Measurements from ENCODE around the gene RANGRF.

Gene RANGRF

DNA sequence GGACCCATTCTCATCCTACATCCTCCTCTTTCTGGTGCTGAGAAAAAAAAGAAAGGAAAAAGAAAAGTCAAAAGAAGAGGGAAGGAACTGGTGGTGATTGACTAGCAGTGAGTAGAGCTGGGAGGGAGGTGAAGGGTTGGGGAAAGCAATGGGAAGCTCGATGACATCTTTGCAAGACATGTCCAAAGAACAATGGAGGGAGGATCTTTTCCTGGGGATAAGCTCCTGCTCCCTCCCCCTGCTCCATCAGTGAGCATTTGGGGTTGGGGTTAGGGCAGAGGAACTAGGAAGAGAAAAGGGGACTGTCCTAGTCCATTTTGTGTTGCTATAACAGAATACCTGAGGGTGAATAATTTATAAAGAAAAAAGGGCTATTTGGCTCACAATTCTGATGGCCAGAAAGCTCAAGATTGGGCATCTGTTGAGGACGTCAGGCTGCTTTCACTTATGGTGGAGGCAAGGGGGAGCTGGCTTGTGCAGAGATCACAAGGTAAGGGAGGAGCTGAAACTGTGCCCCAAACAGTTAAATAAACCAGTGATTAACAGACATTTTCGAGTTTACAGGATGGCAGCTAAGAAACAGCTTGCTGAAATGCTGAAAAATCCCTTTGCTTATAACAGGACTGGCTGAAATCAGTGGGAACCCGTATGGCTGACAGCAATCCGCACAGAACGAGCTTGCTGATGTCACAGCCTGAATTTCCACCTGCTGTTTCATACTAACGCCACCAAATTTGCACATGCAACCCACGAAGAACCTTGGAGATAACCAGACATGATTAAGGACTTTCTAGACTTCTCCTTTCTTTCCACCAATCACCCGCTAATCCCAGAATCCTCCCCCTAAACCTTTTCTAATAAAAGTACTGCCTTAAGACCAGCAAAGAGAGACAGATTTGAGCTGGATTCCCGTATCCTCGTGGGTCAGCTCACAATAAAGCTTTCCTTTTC lies 49.6 kb downstream of the RANGRF start:
- H3K4me3 ChIP-seq (ENCODE audit: low read depth, low read length), result no peak overlapping the region
- no peaks in the 10 kb centered on the region for H3K9me3 ChIP-seq (ENCODE audit: control insufficient read depth, insufficient read depth, low read length)
- no peak overlapping the region for H3K9ac ChIP-seq (ENCODE audit: low read depth, low read length)
- H3K36me3 ChIP-seq (ENCODE audit: control insufficient read depth, insufficient read depth, low read length), result no peaks in the 10 kb centered on the region
- no peaks in the 10 kb centered on the region for H3K27me3 ChIP-seq (ENCODE audit: control insufficient read depth, insufficient read depth, low read length)
- H3K4me1 ChIP-seq (ENCODE audit: control insufficient read depth, insufficient read depth, low read length), result peaks cover 22% of the 10 kb centered on the region
- H3K27ac ChIP-seq (ENCODE audit: low read depth, low read length), result peak overlapping the region; percentile 66

DNA sequence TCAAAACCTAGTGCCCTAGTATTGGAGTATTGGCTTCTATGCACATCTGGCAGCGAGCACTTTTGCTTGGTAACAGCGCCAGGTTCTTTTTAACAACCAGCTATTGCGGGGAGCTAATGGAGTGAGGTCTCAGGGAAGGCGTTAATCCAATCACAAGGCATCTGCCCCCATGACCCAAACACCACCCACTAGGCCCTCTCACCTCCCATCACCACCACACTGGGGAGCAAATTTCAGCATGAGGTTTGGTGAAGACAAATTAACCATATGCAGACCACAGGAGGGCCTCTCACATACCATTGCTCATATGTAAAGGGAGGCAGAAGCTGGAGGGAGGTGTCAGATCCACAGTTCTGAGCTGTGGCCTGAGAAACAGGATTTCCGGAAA lies 50.3 kb downstream of the RANGRF start:
- peaks cover 22% of the 10 kb centered on the region for H3K4me1 ChIP-seq (ENCODE audit: control insufficient read depth, insufficient read depth, low read length)
- H3K9ac ChIP-seq (ENCODE audit: low read depth, low read length), result no peak overlapping the region
- no peaks in the 10 kb centered on the region for H3K36me3 ChIP-seq (ENCODE audit: control insufficient read depth, insufficient read depth, low read length)
- H3K27me3 ChIP-seq (ENCODE audit: control insufficient read depth, insufficient read depth, low read length), result no peaks in the 10 kb centered on the region
- H3K9me3 ChIP-seq (ENCODE audit: control insufficient read depth, insufficient read depth, low read length), result no peaks in the 10 kb centered on the region
- peak overlapping the region; percentile 66 for H3K27ac ChIP-seq (ENCODE audit: low read depth, low read length)
- no peak overlapping the region for H3K4me3 ChIP-seq (ENCODE audit: low read depth, low read length)

- Histone ChIP-seq H3K9ac (ENCODE audit: low read depth, low read length) (no peak within 1 kb of the TSS), H3K9me3 (ENCODE audit: control insufficient read depth, insufficient read depth, low read length) (no peaks in the 10 kb centered on the region), H3K27me3 (ENCODE audit: control insufficient read depth, insufficient read depth, low read length) (no peaks in the 10 kb centered on the region), H3K4me3 (ENCODE audit: low read depth, low read length) (no peak within 1 kb of the TSS), H3K36me3 (ENCODE audit: control insufficient read depth, insufficient read depth, low read length) (no peaks in the 10 kb centered on the region), H3K4me1 (ENCODE audit: control insufficient read depth, insufficient read depth, low read length) (peaks cover 22% of the 10 kb centered on the region), H3K27ac (ENCODE audit: low read depth, low read length) (peak within 1 kb of the TSS; percentile 66)
Observed at GRCh38 chr17:8339540-8339939, 51.1 kb downstream of the RANGRF start, which contains the start of gene ODF4. TSS of gene ODF4 (plus strand) at chr17:8339840. CDS start at chr17:8340052, 212 bp downstream.
